HG03045 (cell line): ENCODE measurements around the gene INPP4B.

Experiments used
- ATAC-seq: cut with Tn5 transposase; IDR thresholded peaks from one replicate; pipeline ENCODE4 v1.9.1; 2021; ENCODE audit warnings: mild to moderate bottlenecking, moderate library complexity; ENCODE audit not compliant: unreplicated experiment

INPP4B gene

DNA sequence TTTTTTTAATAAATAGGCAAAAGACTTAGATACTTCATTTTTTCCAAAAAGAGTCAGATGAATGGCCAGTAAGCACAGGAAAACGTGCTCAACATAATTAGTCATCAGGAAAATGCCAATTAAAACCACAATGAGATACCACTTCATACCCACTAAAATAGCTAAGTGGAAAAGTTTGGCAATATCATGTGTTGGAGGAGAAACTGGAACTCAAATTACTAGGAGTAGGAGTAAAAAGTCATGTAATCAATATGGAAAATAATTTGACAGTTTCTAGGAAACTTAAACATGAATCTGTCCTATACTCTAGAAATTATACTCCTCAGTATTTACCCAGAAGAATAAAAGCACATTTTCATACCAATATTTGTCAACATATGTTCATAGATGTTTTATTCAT lies 449.8 kb downstream of the INPP4B start:
- no peak for ATAC-seq

DNA sequence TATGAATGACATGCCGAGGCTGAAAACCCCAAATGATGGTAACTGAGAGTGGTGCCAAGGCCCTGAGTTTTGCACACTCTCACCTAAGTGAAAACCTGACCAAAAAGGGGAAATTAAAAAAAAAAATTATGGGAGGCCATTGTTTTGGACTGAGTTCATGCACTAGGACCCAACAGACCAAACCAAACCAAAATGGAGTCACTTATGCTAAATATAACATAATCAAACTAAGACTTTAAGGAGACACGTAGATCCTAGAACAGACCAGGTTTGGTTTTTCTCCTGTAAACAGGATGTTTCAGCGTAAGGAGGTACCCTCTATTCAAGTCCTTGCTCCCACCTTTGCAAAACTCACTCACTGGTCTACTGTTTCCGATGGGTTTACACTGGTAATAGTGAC lies 453.0 kb downstream of the INPP4B start:
- no peak for ATAC-seq

DNA sequence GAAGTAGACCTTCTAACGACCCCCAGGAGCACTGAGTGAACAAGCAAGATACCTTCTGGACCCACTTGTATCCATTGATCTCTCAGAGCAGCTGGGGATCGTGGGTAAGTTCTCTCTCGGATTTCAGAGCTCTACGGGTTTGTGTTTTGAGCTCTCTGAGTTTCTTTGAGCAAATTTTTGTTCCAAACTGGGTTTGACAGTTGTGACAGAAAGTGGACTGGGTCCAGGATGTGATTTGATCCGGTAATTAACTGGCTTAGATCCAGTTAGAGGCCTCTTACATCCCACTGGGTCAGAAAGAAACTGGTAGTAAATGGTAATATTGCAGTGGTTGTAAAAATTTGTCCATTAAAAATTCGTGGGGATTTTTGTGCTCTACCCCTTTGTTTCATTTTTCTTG lies 459.2 kb downstream of the INPP4B start:
- no peak for ATAC-seq

DNA sequence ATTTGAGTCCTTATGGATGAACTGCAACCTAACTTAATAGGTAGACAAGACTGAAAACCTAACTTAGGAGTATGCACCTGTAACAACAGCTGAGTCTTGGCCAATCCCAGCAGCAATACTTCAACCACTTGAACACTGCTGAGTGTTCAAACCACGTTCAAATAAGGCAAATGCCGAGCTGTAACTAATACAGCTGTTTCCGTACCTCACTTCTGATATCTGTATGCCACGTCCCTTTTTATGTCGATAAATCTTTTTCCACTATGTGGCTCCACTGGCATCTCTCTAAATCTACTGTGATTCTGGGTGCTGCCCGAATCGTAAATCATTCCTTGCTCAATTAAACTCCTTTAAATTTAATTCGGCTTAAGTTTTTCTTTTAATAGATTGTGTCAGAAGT lies 459.7 kb downstream of the INPP4B start:
- no peak for ATAC-seq

DNA sequence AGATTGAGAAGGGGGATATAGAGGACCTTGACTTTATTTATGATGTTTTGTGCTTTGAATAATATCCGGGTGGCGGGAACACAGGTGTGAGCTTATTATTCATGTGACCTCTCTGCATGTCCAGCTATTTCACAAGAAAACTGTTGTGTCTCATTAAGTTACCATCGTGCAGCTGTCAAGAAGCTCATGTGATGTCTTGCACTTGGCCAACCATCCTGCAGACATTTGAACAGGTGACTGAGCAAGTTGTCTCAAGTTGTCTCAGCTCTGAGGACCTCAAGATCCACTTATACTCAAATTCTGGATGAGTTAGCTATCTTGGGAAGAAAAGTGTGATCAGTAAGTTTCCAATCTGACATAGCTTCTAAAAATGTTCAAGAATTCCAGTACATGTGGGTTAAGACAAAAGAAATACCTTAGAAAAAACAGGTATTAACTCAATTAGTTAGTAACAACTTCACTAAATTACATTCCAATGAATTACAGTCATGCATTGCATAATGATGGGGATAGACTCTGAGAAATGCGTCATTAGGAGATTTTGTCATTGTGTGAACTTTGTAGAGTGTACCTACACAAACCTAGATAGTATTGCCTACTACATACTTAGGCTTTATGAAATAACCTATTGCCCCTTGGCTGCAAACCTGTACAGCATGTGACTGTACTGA lies 462.2 kb downstream of the INPP4B start:
- ATAC-seq = no peak

DNA sequence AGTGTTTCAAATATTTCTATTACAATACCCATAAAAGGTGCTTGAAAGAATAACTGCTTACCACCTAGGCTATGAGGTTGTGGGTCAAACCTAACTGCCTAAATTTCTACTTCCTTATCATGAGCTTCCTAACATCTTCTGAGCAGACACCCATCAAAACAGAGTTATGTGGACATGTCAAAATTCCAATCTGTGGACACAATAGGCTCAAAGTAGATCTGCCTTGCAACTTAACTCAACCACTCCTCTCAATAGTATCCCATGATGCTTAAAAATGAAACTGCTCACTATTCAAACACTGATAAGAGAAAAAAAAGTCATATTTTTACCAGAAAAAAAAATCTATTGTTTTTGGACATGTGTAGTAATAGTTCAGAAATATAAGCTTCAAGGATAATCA lies 462.7 kb downstream of the INPP4B start:
- ATAC-seq = no peak

DNA sequence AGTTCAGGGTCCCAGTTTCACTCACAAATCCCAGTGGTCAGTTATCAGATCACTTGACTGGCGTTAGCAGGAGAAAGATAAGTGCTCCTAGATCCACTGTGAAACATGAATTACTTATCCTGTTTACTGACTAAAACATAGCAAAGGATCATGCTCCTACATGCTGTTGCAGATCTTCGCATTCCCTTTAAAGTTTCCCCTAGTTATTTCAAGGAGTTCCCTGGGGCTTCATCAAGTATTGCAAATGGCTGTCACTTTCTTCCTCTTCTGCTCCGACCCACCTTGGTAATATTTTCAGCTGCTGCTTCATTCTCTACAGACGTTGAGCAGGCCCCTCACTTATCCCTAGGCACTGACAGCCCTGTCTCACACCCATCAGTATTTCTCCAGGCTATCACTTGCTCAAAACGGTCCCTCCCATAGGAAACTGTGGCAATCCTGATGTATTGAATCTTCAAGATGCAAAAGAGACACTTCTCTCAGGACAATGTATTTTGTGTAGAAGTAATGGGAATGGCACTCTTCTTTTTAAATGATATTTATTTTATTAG lies 466.0 kb downstream of the INPP4B start:
- no peak for ATAC-seq

DNA sequence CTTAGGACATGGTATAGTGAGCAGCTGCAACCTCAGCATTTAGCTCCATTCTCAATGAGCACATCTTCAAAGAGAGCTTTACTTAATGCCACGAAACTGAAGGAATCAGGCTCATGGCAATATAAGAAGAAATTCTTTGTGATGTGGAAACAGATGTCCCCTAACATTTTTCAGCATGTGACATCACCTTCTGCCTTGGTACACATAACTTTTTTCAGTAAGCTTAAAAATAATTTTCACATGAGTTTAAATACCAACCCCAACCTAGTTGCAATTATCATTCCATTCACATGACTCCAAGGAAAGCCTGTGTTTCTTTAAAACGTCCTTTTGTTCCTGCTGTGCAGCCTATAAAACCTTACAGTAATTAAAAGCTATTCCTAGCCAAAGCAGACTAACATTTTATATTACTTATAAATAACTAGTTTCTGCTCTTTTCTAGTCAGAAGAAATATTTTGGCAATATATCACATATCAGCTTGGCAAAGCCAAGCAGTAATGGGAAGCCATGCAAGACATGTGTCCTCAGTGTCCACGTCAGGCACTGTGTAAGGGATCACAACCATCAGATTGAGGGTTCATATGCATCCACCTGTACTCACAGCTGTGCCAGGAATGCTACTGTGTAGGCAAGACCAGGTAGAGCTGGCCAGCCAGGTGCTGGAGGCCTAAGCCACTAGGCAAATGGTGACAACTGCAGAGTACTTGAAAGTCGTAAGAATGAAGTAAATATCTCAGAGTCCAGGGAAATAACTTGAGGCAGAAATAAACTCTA lies 466.6 kb downstream of the INPP4B start:
- ATAC-seq = no peak

DNA sequence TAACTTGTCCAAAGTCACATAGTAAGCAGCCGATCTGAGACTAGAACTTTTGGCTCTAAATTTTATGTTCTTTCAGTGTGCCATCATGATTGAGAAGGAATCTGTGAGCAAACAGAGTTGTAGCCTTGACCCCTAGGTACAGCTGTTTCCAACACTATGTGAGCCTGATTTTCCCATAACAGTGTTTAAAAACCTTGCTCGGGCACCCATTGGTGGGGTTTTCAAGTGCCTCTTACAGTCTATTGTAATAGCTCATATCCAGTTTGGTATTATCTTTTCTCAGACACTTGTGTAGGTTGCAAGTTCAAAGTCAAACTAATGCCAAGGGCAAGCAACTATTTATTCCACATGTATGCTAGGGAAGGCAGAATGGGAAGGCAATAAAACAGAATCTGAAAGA lies 467.9 kb downstream of the INPP4B start:
- ATAC-seq = no peak

DNA sequence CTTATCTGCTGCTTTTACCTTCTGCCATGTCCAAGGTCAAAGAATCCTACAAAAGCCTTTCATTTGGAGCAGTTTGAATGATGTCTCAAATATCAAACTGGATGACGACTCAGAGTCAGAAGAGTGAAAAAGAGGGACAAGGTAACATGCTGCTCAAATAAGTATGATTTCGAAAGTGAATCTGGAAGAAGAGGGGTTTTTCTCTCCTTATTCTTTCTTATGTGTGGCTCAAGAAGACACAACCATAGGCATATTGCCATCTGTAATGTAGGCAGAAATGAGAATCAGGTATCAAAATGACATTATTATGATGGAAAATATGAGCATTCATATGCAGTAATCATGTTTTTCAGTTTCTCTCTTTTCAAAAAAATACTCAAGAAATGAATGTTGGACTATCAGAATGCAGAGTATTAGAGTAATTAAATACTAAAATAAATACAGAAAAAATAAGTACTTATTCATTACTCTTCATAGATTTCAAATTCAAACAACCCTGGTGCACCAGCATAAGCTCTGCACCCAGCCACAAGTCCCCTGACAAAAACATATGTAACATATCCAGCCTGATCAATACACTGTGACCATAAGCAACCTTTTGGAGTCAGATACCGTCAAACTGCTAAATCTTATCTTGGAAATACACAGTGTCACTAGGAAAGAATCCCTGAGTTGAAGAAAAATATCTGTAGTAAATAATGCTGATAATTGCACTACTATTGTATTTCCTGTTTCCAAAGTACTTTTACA lies 468.6 kb downstream of the INPP4B start:
- ATAC-seq = no peak

DNA sequence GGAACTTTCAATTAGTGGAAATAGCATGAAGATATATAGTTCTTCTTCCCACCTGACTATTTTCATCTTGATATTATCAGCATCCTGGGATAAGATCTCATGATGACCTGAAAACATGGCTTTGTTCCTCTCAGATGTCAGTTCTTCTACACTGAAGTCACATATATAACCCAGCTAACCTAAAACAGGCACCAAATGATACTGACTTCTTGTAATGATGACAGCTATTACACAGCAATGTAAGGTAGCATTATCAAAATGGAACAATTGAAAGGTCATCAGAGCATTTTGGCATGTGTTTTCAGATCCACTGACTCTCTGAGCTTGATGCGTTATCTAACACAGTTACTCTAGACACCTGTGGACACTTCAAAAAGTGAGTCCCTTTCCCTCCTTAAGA lies 469.9 kb downstream of the INPP4B start:
- ATAC-seq = no peak

DNA sequence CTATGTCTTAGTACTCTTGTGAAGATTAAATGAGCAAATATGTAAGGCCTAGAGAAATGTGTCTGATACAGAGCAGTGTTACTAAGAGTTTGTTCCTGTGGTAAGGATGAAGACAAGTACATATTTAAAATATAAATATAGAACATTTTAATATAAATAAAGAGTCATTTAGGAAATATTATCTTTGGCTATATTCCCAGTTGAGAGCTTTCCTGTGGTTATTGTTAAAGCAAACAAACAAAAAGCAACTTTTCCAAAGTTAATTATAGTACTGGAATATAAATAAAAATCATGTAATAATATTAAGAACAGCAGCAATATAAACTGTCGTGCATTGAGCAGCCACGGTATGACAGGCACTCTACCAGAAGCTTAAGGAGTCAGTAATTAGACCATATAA lies 472.5 kb downstream of the INPP4B start:
- no peak for ATAC-seq

DNA sequence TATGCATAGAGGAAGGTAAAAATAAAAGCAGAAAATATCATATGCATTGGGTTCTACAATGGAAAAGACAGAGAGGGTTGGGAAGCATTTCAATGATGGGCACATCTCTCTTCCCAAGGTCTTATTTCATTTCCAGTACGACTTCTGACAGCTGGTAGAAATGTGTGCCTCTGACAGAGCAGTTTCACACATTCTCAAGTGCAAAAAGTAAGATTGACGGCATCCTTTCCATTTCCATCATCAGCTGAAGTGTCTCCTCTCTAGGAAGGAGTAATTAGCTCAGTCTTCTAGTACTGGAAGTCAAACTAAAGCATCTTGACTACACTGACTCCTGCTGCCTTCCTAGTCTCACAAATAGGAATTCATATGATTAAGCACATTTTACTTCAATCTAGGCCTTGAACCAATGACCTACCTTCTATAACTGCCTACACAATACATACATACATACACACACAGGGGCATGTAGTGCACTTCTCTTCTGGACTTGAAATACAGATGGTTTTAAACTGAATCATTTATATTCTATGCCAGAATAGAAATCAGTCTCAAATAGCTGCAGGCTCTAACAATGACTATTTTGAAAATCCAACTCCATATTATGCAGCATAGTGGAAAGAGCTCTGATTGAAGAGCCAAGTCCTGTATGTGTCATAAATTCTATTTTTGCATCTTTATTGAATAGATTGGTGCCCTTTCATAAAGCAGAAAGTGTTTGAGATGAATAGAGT lies 473.4 kb downstream of the INPP4B start:
- ATAC-seq = no peak

DNA sequence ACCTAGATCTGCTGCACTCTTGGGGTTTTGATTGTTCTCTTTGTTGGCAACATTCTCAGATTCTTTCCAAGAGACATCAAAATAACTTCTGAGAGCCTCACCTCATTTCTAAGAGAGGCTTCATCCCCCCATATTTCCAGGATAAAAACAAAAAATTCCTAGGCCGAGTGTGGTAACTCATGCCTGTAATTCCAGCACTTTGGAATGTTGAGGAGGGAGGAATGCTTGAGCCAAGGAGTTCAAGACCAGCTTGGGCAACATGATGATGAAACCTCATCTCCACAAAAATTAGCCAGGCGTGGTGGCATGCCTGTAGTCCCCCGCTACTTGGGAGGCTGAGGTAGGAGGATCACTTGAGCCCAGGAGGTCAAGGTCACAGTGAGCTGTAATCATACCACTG lies 477.0 kb downstream of the INPP4B start:
- ATAC-seq = no peak

DNA sequence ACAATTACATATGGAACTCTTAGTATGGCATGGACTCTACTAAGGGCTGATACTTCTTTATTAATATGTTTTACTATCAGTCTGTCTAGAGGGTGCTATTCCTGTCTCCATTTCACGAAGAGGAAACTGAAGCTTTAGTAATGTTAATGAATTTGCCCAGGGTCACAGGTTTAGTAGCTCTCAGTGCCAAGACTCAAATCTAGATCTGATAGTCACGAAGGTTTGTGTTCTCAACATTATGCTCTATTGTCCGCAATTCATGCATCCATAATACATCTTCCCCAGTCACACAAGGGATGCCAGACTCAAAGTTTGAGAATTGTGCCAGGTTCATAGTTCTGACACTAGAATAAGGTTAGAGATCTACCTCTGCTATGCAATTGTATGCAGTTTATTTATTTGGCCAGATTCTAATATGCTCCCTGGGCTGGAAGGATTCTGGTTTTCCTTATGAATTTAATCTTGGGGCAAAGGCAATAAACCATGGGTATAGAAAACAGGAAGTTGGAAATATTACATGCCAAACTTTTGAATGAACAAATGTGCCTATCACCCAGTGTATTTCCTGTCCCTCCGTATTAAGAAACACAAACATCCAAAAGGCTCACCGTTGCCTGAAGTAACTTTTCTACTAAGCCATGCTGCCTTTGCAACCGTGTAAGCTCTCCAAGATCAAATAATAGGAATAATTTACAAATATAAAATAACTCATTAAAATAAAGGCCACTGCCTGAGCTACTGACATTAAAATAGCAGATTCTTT lies 478.5 kb downstream of the INPP4B start:
- no peak for ATAC-seq

DNA sequence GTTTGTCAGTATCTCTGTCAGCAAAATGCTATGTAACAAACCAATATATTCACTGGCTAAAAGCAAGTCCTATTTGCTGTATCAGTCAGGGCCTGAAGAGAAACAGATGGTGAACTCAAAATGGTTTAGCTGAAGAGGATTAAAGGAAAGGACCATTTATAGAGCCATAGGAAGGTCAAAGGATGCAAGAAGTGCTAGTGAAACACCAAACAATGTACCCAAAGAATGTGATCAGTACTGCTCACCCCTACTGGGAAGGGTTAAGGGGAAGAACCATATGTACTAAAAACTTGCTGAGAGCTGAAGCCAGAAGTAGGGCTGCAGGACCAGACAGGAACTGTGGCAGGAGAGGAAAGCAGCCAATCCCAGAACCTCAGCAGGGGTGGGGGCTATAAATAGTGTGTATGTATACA lies 479.3 kb downstream of the INPP4B start:
- ATAC-seq = no peak

DNA sequence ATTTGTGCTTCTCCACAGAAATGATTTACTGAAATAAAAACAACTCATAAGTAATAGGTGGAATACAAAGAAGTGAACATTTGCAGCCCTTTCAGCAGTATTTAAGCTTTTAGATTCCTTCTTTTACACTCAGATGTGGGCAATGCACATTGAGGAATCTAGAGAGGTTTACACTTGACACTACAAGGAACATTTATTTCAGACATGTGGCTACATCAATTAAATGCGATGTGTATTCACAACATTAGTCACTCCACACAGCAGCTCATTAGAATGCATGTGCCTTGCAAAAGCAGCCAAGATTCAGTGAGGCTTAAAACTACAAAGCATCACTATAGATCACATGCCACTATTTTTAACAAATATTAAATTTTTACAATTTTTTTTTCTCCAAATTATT lies 480.7 kb downstream of the INPP4B start:
- no peak for ATAC-seq

DNA sequence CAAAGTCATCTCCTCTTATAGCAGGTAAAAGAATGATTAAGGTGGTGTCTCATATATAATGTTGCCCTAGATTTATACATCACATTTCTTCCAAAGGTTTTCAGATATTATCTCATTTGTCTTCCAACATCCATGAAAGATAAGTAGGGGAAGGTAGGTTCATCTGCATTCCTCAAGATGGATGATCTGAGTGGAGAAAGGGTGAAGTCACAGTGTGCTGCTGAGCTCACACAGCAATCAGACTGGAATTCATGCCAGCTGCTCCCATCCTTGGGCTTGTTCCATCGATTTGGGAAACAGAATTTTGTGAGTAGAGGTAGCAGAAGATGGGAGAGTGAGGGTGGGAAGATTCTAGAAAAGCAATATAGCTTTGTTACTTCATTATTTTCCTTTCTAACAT lies 482.4 kb downstream of the INPP4B start:
- ATAC-seq = no peak

DNA sequence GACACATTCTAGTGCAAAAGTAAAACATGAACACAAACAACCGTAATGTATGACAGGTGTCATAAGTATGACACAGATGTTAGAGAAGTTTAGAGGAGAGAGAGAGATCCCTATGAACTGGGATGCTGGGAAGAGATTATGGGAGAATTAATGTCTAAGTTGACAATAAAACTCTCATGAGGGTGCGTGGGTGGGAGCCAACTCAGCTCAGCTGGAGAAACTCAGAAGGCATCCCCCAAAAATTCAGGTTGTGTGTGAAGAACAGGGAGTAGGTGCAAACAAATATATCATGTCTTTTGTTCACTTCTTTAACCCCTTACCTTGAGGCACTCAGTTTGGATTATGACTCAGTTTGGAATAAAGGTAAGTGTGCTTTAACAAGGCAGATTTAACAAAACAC lies 484.1 kb downstream of the INPP4B start:
- ATAC-seq = no peak

DNA sequence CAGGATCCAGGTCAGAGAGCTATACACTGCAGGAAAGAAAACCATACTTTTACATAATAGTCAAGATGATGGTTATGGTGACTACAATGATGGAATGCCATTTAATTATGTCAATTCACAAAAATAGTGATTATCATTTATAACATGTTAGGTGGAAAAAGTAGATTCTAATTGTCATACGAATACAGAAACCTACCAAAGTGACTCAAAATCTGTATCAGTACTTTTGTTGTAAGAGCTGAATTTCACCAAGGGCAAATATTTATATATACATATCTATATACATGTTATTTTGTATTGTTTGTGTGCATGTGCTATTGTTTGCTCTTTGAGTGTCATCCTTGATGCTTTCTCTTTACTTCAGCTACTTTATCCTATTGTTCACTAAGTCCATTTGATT lies 485.4 kb downstream of the INPP4B start:
- no peak for ATAC-seq
